GM19455 (cell line): ENCODE data around the gene TPST1.
"Not testable (repeated sequence)": the region's sequence is repeated elsewhere in the genome, so short reads cannot be mapped to it uniquely, and the experiment has no call there.

Experiments used
- ATAC-seq: cut with Tn5 transposase; IDR thresholded peaks from one replicate; pipeline ENCODE4 v1.9.1; 2021; ENCODE audit not compliant: unreplicated experiment

Gene TPST1

DNA sequence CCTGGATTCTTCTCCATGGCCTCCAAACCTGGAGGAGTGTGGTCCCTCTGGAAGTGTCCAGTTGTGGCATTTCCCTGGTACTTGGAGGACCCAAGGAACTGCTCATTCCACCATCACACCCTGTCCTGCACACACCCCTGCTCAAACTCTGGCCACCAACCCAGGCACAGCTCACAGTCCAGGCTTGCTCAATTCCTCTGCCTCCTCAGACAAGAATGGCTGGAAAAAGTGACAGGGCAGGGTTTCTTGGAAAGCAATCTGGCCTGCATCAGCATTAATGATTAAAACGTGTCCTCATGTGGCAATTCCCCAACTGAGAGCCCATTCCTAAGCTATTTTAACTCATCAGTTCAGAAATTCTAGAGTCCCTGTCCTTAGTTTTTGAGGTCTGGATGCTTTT is 17.2 kb upstream of the TPST1 start:
- ATAC-seq = no peak

DNA sequence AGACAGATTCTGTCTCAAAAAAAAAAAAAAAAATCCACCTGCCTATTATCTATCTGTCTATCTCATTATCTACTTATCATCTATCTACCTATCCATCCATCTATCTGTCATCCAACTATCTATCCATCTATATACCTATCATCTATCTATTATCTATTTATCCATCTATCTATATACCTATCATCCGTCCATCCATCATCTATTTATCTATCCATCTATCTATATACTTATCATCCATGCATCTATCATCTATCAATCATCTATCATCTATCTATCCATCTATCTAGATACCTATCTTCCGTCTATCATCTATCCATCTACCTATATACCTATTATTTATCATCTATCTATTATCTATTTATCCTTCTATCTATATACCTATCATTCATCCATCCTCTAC is 16.5 kb upstream of the TPST1 start:
- no peak for ATAC-seq

DNA sequence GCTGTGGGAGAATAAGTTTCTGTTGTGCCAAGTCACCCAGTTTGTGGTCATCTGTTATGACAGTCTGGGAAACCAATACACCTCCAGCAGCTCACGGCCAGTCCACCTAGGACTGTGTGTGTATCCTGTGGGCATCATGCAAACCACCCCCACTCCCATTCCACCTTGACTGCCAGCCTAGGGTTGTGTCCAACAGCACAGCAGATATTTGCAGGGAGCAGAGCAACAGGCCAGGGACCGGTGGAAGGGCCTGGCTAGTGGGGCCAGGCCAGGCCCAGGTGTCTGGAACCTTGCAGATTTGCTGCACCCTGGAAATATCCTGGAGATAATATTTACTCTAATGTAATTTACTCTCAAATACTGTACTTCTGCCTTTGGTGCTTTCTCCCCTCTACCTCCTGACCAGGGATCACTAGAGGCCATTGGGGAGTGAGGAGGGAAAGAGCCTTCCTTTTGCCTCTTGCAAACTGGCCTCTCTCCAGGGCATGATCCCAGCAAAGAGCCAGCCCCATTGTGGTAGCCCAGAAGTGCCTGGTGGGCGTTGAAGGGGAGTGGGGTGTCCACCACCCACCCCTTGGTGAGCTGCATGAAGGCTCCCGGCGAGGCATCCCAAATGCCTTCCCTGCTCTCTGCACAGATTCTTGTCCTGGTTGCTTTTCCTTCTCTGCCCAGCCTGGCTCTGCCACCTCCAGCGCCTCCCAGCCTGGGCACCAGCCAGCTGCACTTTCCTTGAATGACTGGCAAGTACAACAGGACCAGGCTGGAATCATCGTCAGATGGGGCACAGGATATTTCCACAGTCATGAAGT is 15.2 kb upstream of the TPST1 start:
- ATAC-seq = no peak

DNA sequence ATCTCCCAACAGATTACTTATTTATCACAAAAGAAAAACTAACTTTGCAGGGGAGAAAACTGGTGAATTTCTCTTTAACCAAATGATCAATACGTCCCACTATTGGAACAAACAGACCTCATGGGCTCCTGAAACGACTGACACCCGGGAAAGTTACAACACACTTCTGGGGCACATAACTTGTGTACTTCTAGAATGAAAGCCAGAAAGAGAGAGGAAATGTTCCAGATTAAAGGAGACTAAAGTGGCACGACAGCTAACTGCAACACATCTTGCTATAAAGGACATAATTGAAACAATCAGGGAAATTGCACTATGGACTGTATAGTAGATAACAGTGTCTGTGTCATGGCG is 14.7 kb upstream of the TPST1 start:
- no peak for ATAC-seq

- ATAC-seq = no peak
Observed at GRCh38 chr7:66193146-66193725, 11.9 kb upstream of the TPST1 start.

DNA sequence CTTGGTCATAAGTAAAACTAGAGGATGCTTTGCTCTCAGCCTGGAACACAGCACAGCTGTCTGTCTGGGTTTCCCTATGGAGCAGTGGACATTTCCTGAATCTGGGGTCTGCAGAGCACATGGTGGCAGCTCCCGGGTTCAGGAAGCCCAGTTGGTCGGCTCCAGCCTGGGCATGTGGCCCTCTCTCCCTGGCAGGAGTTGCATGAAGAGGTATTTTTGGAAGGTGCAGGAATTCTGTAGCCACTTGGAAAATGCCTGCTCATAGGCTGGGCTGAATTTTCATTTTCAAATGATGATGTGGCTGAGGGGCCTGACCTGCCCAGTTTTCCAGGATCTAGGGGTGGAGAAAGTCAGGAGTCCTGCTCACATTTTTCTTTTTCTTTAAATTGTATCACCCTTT is 6.7 kb upstream of the TPST1 start:
- no peak for ATAC-seq

- ATAC-seq = no peak
Observed at GRCh38 chr7:66198956-66199355, 6.2 kb upstream of the TPST1 start.

- ATAC-seq = no peak
Observed at GRCh38 chr7:66202441-66202840, 2.7 kb upstream of the TPST1 start.

- ATAC-seq = no peak
Observed at GRCh38 chr7:66205741-66206090, 582 bp downstream of the TPST1 start.

DNA sequence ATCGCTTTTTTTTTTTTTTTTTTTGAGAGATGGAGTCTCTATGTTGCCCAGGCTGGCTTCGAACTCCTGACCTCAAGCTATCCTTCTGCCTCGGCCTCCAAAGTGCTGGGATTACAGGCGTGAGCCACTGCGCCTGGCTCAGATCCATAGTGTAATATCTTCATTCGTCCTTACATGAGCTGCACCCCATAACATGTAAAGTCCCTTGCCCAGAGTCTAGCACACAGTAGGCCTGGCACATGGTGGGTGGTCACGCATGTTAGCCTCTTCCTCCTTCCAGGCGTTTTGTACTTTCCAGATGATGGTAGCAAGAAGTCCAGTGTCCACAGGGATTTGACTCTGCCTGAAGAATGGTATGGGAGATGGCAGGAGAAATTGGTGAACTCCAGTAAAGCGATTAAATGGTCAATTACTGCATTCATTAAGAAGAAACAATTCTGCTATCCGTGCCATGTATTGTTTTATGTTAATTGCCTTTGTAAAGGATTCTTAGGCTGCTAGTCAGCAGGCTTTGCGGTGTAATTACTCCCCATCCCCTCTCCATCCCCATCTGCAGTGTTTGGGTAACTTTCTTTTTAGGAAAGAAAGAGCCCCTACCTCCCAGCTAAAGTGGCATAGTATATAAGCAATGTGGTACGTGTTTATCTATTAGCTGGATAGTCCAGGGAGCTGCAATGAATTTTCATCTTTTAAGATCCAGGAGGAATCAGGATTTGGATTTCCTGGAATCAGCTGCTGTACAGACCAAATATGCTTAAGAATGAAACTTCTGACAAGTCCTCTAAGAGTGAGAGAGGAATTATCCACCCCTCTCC is 1.2 kb downstream of the TPST1 start:
- ATAC-seq = no peak

- ATAC-seq = no peak
Observed at GRCh38 chr7:66206934-66207240, 1.8 kb downstream of the TPST1 start.

DNA sequence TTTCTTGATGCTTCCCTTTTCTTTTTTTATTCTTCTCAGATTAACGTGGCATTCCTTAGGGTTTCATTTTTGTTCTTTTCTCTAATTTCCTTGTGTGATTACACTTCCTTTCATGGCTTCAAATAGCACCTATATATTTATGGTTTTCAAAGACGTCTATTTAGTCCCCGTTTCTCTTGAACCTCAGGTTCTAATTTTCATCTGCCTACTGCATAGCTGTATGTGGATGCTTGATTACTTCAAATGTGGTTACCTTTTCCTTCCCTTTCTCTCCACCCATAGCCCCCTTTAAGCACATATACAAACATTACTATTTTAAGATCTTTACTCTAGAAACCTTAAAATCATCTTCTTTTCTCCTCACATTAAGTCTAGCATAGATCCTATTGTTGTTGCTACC is 2.4 kb downstream of the TPST1 start:
- ATAC-seq = no peak

GRCh38 chr7:66211429-66211828 is 6.3 kb downstream of the TPST1 start:
- ATAC-seq = no peak

DNA sequence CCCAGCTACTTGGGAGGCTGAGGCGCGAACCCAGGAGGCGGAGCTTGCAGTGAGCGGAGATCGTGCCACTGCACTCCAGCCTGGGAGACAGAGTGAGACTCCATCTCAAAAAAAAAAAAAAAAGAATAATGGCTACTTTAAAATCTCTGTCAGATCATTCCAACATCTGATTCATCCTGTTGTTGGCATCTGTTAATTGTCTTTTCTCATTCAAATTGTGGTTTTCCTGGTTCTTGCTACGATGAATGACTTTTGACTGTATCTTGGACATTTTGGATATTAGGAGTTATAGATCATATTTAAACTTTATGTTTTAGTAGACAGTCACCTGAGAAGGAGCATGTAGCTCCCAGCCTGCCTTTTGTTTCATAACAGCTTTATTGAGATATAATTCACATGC is 8.5 kb downstream of the TPST1 start:
- no peak for ATAC-seq

DNA sequence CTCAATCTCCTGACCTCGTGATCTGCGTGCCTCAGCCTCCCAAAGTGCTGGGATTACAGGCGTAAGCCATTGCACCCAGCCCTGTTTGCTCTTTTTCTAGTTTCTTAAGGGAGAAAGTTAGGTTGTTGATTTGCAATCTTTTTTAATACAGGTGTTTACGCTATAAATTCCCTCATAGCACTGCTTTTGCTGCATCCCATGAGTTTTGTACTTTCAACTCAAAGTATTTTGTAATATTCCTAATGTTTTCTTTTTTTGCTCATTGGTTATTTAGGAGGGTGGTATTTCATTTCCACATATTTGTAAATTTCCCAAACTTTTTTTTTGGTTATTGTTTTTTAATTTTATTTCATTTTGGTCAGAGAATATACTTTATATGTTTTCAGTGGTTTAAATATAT is 11.6 kb downstream of the TPST1 start:
- ATAC-seq = no peak

- ATAC-seq = no peak
Observed at GRCh38 chr7:66219805-66220204, 14.7 kb downstream of the TPST1 start.

- ATAC-seq = no peak
Observed at GRCh38 chr7:66221442-66221841, 16.3 kb downstream of the TPST1 start.

DNA sequence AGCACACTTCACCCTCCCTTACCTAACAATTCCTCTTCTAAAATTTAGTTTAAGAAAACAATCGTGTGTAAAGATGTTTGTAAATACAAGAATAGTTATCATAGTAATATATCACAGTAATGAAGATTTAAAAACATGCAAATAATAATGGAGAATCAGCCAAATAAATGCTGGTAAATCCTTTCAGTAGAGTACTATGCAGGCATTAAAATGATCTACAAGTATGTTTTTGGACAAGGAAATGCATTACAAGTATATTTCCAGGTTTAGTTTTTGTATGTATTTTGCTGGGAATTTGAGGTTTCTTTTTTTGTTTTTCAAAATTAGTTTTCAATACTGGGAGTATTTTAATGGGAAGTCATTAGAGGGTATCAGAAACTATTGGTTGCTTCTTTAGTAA is 22.7 kb downstream of the TPST1 start:
- no peak for ATAC-seq

- ATAC-seq = not testable (repeated sequence)
Observed at GRCh38 chr7:66231326-66232216, 26.4 kb downstream of the TPST1 start.

DNA sequence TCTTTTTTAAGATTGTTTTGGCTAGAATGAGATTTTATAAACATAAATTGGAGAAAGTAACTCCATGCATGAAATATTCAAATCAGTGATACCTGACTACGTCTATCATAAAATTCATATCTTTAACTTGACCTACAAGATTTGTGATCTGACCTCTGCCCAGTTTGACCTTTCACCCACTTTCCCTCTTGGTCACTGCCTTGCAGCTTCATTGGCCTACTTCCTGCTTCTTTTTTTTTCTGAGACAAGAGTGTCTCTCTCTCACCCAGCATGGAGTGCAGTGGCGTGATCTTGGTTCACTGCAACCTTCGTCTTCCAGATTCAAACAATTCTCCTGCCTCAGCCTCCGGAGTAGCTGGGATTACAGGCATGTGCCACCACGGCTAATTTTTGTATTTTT is 28.5 kb downstream of the TPST1 start:
- no peak for ATAC-seq

DNA sequence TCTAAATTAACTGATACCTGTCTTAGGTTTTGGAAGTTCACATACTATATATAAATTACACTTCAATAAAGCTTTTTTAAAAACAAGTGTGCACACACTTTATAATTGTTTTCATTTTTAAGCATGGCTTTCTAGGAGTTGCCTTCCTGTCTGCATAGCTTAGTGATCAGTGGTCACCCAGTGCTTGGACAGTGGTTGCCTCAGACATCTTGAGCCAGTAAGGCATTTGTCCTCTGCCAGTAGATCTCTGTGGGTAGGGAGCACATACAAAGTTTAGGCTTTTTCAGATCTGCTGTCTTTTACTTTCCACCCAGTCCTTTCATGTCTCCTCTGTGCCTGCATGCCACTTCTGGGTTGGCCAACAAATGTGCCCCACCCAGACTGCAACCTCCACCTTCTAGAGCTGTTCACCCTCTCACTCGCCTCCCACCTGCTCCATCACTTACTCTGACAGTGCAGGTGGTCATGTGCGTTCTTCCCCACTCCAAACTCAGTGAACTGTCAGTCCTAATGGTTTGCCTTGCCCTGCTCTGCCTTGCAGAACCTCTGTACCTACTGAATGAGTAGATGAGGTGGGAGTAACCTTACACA is 31.7 kb downstream of the TPST1 start:
- no peak for ATAC-seq
